Smooth muscle cell (in vitro differentiated cells): ENCODE data around the gene COA1. TPM values are rescaled to one million over a fixed set of nuclear protein-coding genes. Genes with fewer than 3 reads are reported as not detected.
"Not testable (repeated sequence)": the region's sequence is repeated elsewhere in the genome, so short reads cannot be mapped to it uniquely, and the experiment has no call there.

Source experiments
- DNase-seq: peaks from one replicate; lab custom pipeline; 2025; ENCODE audit not compliant: unreplicated experiment; lab: John Stamatoyannopoulos, UW
- H2AFZ ChIP-seq: fragments of 200-600 bp; sonication (generic); 2 replicates; pipeline ENCODE4 v1.6.0; 2016; ENCODE audit warnings: antibody characterized with exemption, low read depth, mild to moderate bottlenecking
- H3F3A ChIP-seq: fragments of 200-600 bp; sonication (generic); 2 replicates; pipeline ENCODE4 v1.6.0; 2017; ENCODE audit warnings: antibody characterized with exemption, low read depth
- H3K27ac ChIP-seq: fragments of 200-600 bp; sonication (generic); 2 replicates; pipeline ENCODE4 v1.5.1; 2016; ENCODE audit warnings: low read depth, mild to moderate bottlenecking
- H3K27me3 ChIP-seq: fragments of 200-600 bp; sonication (generic); 2 replicates; pipeline ENCODE4 v1.6.1; 2016; ENCODE audit warnings: low read depth, mild to moderate bottlenecking
- H3K36me3 ChIP-seq: fragments of 200-600 bp; sonication (generic); 2 replicates; pipeline ENCODE4 v1.5.1; 2016; ENCODE audit warnings: low read depth
- H3K4me1 ChIP-seq: fragments of 200-600 bp; sonication (generic); 2 replicates; pipeline ENCODE4 v1.5.1; 2016; ENCODE audit warnings: low read depth
- H3K4me2 ChIP-seq: fragments of 200-600 bp; sonication (generic); 2 replicates; pipeline ENCODE4 v1.6.0; 2016; ENCODE audit warnings: mild to moderate bottlenecking
- H3K4me3 ChIP-seq: fragments of 200-600 bp; sonication (generic); 2 replicates; pipeline ENCODE4 v1.5.1; 2016; ENCODE audit warnings: mild to moderate bottlenecking
- H3K79me2 ChIP-seq: fragments of 200-600 bp; sonication (generic); 2 replicates; pipeline ENCODE4 v1.6.0; 2016; ENCODE audit warnings: low read depth, mild to moderate bottlenecking
- H3K9ac ChIP-seq: fragments of 200-600 bp; sonication (generic); 2 replicates; pipeline ENCODE4 v1.6.0; 2016; ENCODE audit warnings: low read depth
- H3K9me3 ChIP-seq: fragments of 200-600 bp; sonication (generic); replicated peaks from 2 replicates; pipeline ENCODE4 v1.5.1; 2016; ENCODE audit warnings: low read depth
- H4K20me1 ChIP-seq: fragments of 200-600 bp; sonication (generic); 2 replicates; pipeline ENCODE4 v1.6.0; 2016; ENCODE audit warnings: low read depth
- WGBS: methylation state at CpG from one replicate; pipeline ENCODE4 v1.1.7; 2016; ENCODE audit warnings: low lambda C conversion rate; 5-methylcytosine and 5-hydroxymethylcytosine counted together
- polyA plus RNA-seq: library from polyadenylated mRNA; unstranded; fragments of >200 nt; fragmentation: Nextera tagmentation; extraction: Ambion mirVana; gene quantifications from 2 replicates; pipeline ENCODE4 v1.2.1, GENCODE V29; 2016
- total RNA-seq: library from RNA; depleted of rRNA; stranded (reverse); fragments of >200 nt; gene quantifications from 2 replicates; pipeline ENCODE4 v1.2.3, GENCODE V29; 2014
- TF ChIP-seq, protein P1 (sequence below): fragments of 200-600 bp; sonication (generic); IDR thresholded peaks from 2 replicates; pipeline ENCODE4 v1.5.1; 2017; ENCODE audit warnings: borderline replicate concordance, mild to moderate bottlenecking, antibody characterized with exemption; ENCODE audit not compliant: insufficient read depth, poor library complexity, severe bottlenecking

COA1 gene
- total and polyA plus RNA-seq, 2 experiments from 2014 or later, result 63.1 to 67.5 TPM

GRCh38 chr7:43711503-43711902 is 17.8 kb downstream of the COA1 start:
- TF ChIP-seq, protein P1, sequence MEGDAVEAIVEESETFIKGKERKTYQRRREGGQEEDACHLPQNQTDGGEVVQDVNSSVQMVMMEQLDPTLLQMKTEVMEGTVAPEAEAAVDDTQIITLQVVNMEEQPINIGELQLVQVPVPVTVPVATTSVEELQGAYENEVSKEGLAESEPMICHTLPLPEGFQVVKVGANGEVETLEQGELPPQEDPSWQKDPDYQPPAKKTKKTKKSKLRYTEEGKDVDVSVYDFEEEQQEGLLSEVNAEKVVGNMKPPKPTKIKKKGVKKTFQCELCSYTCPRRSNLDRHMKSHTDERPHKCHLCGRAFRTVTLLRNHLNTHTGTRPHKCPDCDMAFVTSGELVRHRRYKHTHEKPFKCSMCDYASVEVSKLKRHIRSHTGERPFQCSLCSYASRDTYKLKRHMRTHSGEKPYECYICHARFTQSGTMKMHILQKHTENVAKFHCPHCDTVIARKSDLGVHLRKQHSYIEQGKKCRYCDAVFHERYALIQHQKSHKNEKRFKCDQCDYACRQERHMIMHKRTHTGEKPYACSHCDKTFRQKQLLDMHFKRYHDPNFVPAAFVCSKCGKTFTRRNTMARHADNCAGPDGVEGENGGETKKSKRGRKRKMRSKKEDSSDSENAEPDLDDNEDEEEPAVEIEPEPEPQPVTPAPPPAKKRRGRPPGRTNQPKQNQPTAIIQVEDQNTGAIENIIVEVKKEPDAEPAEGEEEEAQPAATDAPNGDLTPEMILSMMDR, result no peak
- Histone ChIP-seq H4K20me1 (peaks cover 38% of the 10 kb centered on the region), H3K4me1 (no peaks in the 10 kb centered on the region), H3F3A (no peaks in the 10 kb centered on the region), H3K79me2 (peaks cover 73% of the 10 kb centered on the region), H3K27me3 (no peaks in the 10 kb centered on the region), H2AFZ (no peak overlapping the region), H3K36me3 (no peaks in the 10 kb centered on the region), H3K4me2 (no peak overlapping the region), H3K4me3 (no peak overlapping the region), H3K9me3 (no peaks in the 10 kb centered on the region), H3K27ac (no peak overlapping the region), H3K9ac (no peak overlapping the region)
- DNase-seq, result no peak
- 89% methylated on average over 1 of the region's 1 CpG for WGBS

DNA sequence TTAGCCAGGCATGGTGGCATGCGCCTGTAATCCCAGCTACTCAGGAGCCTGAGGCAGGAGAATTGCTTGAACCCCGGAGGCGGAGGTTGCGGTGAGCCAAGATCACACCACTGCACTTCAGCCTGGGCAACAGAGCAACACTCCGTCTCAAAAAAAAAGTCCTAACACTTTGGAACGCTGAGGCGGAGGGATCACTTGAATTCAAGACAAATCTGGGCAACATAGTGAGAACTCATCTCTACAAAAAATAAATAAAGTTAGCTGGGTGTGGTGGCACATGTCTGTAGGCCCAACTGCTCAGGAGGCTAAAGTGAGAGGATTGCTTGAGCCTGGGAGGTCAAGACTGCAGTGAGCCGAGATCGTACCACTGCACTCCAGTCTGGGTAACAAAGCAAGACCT is 21.3 kb downstream of the COA1 start:
- H3F3A ChIP-seq, H3K27me3 ChIP-seq, H3K4me2 ChIP-seq, H3K36me3 ChIP-seq, H3K9me3 ChIP-seq, H2AFZ ChIP-seq, H3K27ac ChIP-seq, DNase-seq, H3K4me3 ChIP-seq, H3K9ac ChIP-seq, H3K4me1 ChIP-seq: not testable (repeated sequence)
- Histone ChIP-seq H3K79me2 (peaks cover 70% of the 10 kb centered on the region), H4K20me1 (peaks cover 50% of the 10 kb centered on the region)
- 98% methylated on average over 9 of the region's 9 CpGs for WGBS

DNA sequence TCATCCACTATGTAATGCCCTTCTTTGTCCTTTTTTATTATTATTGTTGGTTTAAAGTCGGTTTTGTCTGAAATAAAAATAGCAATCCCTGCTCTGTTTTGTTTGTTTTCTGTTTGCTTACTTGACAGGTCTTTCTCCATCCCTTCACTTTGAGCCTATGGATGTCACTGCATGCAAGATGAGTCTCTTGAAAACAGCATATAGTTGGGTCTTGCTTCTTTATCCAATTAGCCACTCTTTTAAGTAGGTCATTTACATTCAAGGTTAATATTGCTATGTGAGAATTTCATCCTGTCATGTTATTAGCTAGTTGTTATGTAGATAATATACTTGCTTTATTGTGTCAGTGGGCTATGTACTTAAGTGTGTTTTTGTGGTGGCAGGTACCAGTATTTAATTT is 25.8 kb downstream of the COA1 start:
- DNase-seq, result no peak
- H2AFZ ChIP-seq, result no peak overlapping the region
- peaks cover 39% of the 10 kb centered on the region for H4K20me1 ChIP-seq
- 100% methylated on average over 1 of the region's 1 CpG for WGBS
- no peak overlapping the region for H3K27ac ChIP-seq
- no peak overlapping the region for H3K4me3 ChIP-seq
- H3K9me3 ChIP-seq, result no peaks in the 10 kb centered on the region
- H3K36me3 ChIP-seq, result no peaks in the 10 kb centered on the region
- no peaks in the 10 kb centered on the region for H3K4me1 ChIP-seq
- H3K27me3 ChIP-seq, result no peaks in the 10 kb centered on the region
- no peaks in the 10 kb centered on the region for H3F3A ChIP-seq
- TF ChIP-seq, protein P1, result no peak
- no peak overlapping the region for H3K9ac ChIP-seq
- peaks cover 51% of the 10 kb centered on the region for H3K79me2 ChIP-seq
- no peak overlapping the region for H3K4me2 ChIP-seq

- no peaks in the 10 kb centered on the region for H3K9me3 ChIP-seq
- WGBS, result 100% methylated on average over 1 of the region's 1 CpG
- peaks cover 50% of the 10 kb centered on the region for H3K79me2 ChIP-seq
- no peak overlapping the region for H3K4me3 ChIP-seq
- H3K9ac ChIP-seq, result no peak overlapping the region
- TF ChIP-seq, protein P1, result no peak
- H3K36me3 ChIP-seq, result no peaks in the 10 kb centered on the region
- H3K4me1 ChIP-seq, result no peaks in the 10 kb centered on the region
- no peaks in the 10 kb centered on the region for H3K27me3 ChIP-seq
- no peak overlapping the region for H3K4me2 ChIP-seq
- H3F3A ChIP-seq, result no peaks in the 10 kb centered on the region
- H4K20me1 ChIP-seq, result peaks cover 44% of the 10 kb centered on the region
- H3K27ac ChIP-seq, result no peak overlapping the region
- DNase-seq, result no peak
- no peak overlapping the region for H2AFZ ChIP-seq
Observed at GRCh38 chr7:43702974-43703373, 26.3 kb downstream of the COA1 start.
